Stimulated activated CD8-positive, alpha-beta memory T cell treated with anti-CD3 and anti-CD28 coated beads, Interleukin-2, amount 100 ng/mL, for 1 hour (primary cell): ENCODE measurements around the gene TOX3.

Source experiments
- DNase-seq, 2 donors: peaks; one replicate each; pipeline ENCODE4 v3.0.0-alpha.2; 2020; ENCODE audit warnings: low read depth in 2 of 2

The TOX3 gene

DNA sequence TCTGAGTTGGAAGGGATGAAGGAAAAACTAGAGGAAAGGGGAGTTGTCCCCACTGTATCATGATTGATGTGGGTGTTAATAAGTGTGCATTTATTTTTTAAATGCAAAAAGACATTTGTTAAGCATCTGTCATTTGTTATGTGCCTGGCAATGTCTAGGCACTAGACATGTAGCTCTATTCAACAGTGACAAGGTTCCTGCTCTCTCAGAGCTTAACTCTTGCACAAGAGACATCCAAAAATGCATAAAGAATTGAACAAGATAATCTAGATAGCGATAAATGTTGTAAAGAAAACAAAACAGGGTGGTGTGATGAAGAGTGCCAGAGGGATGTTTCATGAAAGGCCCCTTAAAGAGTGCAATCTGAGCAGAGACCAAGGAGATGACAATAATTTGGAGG lies 148.9 kb downstream of the TOX3 start:
- no peak for DNase-seq

DNA sequence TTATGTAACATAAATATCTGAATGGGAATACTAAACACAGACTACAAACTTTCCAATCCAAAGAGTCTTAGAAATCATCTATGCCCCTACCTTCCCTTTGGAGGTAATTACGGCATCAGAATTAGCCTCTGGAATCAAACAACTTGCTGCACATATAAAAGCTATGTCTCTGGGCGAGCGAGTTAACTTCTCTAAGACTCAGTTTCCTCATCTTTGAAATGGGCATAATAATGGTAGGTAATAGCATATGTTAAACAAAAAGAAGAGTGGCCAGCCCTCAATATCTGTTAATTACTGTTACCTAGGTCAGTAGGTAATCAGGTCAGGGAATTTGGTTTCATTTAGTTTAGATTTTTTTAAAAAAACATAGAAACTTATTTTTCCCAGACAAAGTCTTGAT lies 153.5 kb downstream of the TOX3 start:
- no peak for DNase-seq

DNA sequence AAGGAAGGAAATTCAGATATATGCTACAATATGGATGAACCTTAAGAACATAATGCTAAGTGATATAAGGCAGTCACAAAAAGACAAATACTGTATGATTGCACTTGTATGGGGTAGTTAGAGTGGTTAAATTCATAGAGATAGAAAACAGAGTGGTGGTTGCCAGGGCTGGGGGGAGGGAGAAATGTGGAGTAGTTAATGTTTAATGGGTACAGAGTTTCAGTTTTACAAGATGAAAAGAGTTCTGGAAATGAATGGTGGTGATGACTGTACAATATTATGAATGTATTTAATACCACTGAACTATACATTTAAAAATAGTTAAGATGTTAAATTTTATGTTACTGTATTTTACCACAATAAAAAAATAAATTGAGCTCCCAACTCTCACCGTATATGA lies 157.9 kb downstream of the TOX3 start:
- no peak for DNase-seq
